ENCODE measurements around the gene PPP2R3C. TPM values are rescaled to one million over a fixed set of nuclear protein-coding genes. Genes with fewer than 3 reads are reported as not detected.

The PPP2R3C gene
- total and polyA plus RNA-seq, 2 of the 13 experiments (the other 11 are each of a cell fraction or from before 2014, with no cell fraction given): 63.4 to 102 TPM

GRCh38 chr14:35159742-35160409 is 38.1 kb upstream of the PPP2R3C start (continued):
- TF ChIP-seq, protein P1, sequence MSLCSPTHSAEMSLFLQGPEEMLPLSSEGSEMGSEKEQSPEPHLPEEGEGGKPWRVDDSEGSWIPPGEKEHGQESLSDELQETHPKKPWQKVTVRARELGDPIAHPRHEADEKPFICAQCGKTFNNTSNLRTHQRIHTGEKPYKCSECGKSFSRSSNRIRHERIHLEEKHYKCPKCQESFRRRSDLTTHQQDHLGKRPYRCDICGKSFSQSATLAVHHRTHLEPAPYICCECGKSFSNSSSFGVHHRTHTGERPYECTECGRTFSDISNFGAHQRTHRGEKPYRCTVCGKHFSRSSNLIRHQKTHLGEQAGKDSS (CRISPR knock-in tag; IDR thresholded peaks at IDR 0.05; ENCODE audit: borderline replicate concordance, low read depth): no peak
- TF ChIP-seq RNF219 (CRISPR knock-in tag; IDR thresholded peaks at IDR 0.05): peak; percentile 68; the same call in 1 of the 2 replicates
- peak; percentile 75; the same call in 1 of the 2 replicates for TF ChIP-seq ZNF580 (CRISPR knock-in tag; IDR thresholded peaks at IDR 0.05; ENCODE audit: borderline replicate concordance, low read depth)
- TF ChIP-seq, protein P2, sequence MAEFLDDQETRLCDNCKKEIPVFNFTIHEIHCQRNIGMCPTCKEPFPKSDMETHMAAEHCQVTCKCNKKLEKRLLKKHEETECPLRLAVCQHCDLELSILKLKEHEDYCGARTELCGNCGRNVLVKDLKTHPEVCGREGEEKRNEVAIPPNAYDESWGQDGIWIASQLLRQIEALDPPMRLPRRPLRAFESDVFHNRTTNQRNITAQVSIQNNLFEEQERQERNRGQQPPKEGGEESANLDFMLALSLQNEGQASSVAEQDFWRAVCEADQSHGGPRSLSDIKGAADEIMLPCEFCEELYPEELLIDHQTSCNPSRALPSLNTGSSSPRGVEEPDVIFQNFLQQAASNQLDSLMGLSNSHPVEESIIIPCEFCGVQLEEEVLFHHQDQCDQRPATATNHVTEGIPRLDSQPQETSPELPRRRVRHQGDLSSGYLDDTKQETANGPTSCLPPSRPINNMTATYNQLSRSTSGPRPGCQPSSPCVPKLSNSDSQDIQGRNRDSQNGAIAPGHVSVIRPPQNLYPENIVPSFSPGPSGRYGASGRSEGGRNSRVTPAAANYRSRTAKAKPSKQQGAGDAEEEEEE (CRISPR knock-in tag; IDR thresholded peaks at IDR 0.05; ENCODE audit: borderline replicate concordance): no peak
- TF ChIP-seq JUNB (CRISPR knock-in tag; IDR thresholded peaks at IDR 0.05; ENCODE audit: borderline replicate concordance): peak; percentile 93; the same call in 1 of the 2 replicates
- TF ChIP-seq HMG20A (CRISPR knock-in tag; IDR thresholded peaks at IDR 0.05; ENCODE audit: borderline replicate concordance): peak; percentile 64; the same call in 1 of the 2 replicates
- TF ChIP-seq ZNF790 (CRISPR knock-in tag; IDR thresholded peaks at IDR 0.05; ENCODE audit: borderline replicate concordance): peak; percentile 37; the same call in 1 of the 2 replicates
- TF ChIP-seq ETV5 (CRISPR knock-in tag; IDR thresholded peaks at IDR 0.05; ENCODE audit: borderline replicate concordance): peak; percentile 62; the same call in 1 of the 2 replicates
- no peak for TF ChIP-seq HCFC1 (IDR thresholded peaks at IDR 0.05; ENCODE audit: low read depth, low read length)
- no peak for TF ChIP-seq ZFP62 (CRISPR knock-in tag; IDR thresholded peaks at IDR 0.05)
- TF ChIP-seq, protein P3, sequence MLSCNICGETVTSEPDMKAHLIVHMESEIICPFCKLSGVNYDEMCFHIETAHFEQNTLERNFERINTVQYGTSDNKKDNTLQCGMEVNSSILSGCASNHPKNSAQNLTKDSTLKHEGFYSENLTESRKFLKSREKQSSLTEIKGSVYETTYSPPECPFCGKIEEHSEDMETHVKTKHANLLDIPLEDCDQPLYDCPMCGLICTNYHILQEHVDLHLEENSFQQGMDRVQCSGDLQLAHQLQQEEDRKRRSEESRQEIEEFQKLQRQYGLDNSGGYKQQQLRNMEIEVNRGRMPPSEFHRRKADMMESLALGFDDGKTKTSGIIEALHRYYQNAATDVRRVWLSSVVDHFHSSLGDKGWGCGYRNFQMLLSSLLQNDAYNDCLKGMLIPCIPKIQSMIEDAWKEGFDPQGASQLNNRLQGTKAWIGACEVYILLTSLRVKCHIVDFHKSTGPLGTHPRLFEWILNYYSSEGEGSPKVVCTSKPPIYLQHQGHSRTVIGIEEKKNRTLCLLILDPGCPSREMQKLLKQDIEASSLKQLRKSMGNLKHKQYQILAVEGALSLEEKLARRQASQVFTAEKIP (CRISPR knock-in tag; IDR thresholded peaks at IDR 0.05; ENCODE audit: borderline replicate concordance): no peak
- no peak for TF ChIP-seq NFE2L1 (CRISPR knock-in tag; IDR thresholded peaks at IDR 0.05; ENCODE audit: borderline replicate concordance)
- TF ChIP-seq, protein P4, sequence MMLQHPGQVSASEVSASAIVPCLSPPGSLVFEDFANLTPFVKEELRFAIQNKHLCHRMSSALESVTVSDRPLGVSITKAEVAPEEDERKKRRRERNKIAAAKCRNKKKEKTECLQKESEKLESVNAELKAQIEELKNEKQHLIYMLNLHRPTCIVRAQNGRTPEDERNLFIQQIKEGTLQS (CRISPR knock-in tag; IDR thresholded peaks at IDR 0.05): peak; percentile 92
- TF ChIP-seq TEAD3 (CRISPR knock-in tag; optimal IDR thresholded peaks at IDR 0.05; ENCODE audit: borderline replicate concordance): peak; percentile 83
